GM18868 (cell line): ENCODE data around the gene EGFR.

Experiments used
- ATAC-seq: cut with Tn5 transposase; IDR thresholded peaks from one replicate; pipeline ENCODE4 v1.9.1; 2021; ENCODE audit warnings: mild to moderate bottlenecking, moderate library complexity; ENCODE audit not compliant: unreplicated experiment

Gene EGFR

GRCh38 chr7:55006499-55006898 is 12.3 kb upstream of the EGFR start:
- ATAC-seq: no peak

- ATAC-seq: no peak
Measured at GRCh38 chr7:55013851-55014250, 5.0 kb upstream of the EGFR start.

GRCh38 chr7:55016061-55016745 is 2.6 kb upstream of the EGFR start:
- ATAC-seq: no peak

- no peak for ATAC-seq
Measured at GRCh38 chr7:55016746-55017090, 2.1 kb upstream of the EGFR start.

DNA sequence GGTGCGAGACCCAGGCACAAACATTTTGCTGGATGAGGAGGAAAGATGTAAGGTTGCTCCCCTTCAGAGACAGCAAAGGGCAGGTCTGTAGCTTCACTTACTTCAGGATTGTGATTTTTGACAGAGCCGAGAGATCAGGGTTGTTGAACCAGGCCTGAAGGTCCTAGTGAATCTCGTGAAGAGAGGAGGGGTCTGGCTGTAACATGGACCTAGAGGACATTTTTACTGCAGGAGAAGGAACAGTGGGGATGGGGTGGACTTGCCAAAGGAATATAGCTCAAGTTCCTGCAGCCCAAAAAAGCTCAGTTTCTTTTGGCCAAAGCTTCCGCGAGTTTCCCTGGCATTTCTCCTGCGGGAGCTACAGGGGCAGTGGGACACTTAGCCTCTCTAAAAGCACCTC is 976 bp upstream of the EGFR start:
- ATAC-seq: no peak

GRCh38 chr7:55019191-55019690 is 424 bp downstream of the EGFR start:
- ATAC-seq: peak; percentile 35

GRCh38 chr7:55019691-55020465 is 1.1 kb downstream of the EGFR start:
- no peak for ATAC-seq

DNA sequence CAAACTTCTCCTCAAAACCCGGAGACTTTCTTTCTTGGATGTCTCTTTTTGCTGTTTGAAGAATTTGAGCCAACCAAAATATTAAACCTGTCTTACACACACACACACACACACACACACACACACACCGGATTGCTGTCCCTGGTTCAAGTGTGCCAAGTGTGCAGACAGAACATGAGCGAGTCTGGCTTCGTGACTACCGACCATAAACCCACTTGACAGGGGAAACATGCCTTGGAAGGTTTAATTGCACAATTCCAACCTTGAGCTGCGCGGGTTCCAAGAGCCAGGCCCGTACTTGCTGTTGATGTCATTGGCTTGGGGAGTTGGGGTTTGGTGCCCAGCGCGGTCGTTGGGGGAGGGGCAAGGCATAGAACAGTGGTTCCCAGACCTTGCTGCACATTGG is 1.7 kb downstream of the EGFR start:
- no peak for ATAC-seq

- no peak for ATAC-seq
Measured at GRCh38 chr7:55021053-55021452, 2.2 kb downstream of the EGFR start.

DNA sequence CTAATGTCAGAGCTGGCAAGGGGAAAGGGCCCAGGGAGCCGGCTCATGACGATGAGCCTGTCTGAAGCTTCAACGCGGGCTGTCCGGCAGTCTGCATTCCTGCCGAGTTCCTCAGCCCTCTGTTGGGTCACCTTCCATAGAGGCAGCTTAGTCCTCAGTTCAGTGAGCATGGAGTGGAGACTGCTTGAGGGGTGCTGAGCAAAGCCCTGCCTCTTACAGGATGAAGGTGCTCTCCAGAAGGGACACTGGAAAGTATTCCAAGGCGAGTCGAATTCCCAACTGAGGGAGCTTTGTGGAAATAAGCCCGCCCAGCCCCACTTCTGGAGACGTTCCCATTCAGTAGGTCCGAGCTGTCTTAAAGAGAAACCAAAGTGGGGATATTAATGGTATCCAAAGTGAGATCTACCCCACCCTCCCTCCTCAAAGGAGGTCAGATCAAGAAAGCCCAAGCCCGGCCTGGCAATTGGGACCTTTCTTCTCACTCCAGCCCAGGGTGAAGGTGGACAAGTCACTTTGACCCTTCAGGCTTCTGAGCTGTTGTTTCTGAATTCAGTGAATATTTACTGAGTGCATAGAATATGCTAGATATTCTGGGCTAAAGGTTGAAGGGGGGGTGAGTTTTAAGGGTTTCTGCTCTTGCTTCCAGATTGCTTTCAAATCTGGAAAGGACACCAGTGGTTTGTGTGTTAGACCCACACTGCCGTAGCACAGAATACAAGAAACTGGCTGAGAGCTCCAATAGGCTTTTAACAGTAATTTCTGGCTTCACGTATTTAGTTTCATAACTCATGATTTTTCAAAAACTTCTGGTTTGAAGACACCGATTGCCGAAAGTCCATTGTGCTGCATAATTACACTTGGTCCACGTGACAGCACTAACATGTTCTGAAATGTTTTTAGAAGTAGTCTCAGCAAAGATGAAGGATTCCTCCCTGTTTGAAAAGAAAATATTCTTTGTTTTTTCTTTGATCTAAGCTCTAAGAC is 3.5 kb downstream of the EGFR start:
- ATAC-seq: no peak

GRCh38 chr7:55023841-55024505 is 5.2 kb downstream of the EGFR start:
- no peak for ATAC-seq

DNA sequence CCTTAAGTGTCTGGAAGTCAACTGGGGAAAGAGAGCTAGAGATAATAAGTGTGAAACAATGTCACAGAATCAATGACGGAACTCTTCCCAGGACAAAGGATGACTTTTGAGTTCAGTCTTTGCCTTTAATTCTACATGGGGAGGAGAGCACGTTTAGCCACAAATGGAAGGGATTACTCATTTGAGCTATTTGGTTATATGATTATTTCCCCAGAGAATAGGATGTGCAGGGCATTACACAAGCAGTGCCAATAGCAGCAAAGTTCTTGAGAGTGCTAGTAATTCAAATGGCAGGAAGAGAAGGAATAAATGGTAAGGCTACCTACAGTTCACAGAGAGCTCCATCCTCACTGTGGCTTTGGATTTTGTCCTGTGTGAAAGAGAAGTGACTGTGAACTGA is 6.0 kb downstream of the EGFR start:
- no peak for ATAC-seq

DNA sequence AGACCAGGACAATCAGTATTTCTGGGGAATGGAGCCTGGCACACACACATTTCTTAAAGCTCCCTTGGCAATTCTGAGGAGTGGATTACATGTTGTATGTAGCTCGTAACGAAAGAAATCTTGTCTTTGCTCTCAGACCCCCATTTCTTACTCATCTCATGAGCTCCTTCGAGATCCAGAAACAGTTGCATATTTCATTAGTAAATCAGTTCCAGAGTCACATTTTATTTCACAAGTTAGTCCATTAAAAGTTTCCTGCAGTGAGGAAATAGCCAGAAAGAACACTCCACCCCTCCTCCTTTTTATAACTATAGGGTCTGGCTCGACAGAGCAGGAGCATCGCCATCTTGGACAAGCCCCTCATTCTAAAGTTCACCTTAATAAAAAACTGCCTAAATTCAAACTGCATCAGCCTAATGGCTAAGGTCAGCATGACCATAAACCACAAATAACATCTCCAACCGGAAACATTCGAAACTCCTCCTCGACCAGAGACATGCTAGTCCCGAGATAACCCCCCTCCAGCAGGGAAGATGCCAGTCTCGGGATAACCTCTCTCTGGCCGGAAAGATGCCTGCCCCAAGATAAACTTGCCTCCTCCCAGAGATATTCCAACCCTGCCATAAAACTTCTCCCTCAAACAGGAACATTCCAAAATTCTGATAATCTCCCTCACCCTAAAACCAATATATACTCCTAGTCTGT is 7.4 kb downstream of the EGFR start:
- no peak for ATAC-seq

DNA sequence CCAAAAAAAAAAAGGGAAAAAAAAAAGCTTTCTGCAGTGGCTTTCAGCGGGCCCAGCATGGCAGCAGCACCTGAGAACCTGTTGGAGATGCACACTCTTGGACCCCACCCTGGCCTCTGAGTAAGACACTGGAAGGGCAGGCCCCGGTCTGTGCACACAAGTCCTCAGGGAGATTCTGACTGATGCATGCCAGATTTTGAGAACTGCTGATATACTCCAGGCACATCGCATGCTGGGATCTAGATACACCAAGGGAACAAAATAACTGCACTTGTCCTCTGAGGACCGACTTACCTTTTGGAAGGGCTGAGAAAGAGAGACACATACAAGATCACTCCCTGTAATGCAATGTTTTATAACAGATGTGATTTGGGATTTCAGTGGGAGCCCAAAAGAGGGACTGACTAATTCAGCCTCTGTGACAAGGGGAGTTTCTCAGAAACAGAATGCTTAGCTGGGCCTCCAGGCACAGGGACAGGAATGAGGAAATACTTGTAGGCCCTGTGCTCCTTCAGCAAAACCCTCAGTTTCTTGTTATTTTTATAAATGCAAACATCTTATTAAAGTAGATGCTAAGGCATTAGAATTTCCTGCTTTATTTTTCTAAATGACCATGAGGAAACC is 8.2 kb downstream of the EGFR start:
- no peak for ATAC-seq

DNA sequence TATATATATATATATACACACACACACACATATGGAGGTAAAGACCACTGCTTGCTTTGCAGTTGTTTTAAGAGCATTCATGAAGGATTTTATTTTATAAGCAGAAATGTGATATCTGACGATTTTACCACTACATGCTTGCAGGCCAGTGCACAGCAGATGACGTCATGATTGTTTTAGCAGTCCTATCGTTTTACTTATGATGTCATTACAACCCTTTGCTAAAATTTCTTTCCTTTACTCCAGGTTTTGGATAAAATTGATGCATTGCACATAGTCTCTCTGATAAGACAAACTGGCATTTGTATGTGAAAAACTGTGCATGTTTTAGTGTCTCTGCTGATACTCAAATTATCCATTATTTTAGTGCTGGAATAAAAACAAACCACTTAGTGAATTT is 9.2 kb downstream of the EGFR start:
- no peak for ATAC-seq

DNA sequence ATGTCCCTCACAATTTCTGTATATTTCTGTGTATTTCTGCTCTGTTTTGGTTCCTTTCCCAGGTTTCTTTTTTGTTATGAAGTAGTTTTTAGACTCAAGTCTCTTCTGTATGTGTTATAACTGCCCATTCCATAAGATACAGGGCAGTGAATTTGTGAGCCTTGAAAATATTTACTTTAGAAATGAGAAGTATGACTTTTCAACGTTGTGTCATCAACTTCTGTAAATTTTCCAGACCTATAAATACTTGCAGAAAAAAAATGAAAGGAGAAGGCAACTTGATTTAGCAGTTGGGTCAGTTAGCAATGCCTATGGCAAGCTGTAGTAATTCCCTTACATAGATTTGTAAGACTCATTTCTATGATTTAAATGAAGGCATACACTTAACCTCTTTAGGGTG is 11.5 kb downstream of the EGFR start:
- ATAC-seq: no peak

DNA sequence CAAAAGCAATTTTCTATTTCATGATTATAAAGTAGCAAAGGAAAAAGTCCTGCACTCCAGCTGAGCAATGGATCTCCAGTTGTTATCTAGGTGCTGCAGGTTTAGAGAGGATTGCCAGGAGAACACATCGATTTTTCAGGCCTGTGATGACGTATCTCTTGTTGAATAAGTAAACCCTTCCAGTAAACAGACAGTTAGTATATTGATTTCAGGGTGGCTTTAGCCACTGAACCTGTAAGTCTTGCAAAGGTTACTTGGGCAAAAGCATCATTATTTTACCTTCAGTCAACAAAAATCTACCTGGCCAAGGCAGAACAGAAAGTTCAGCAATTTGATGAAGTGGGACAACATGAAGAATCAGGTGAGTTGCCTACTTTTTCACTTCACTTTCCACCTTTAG is 12.3 kb downstream of the EGFR start:
- ATAC-seq: no peak

DNA sequence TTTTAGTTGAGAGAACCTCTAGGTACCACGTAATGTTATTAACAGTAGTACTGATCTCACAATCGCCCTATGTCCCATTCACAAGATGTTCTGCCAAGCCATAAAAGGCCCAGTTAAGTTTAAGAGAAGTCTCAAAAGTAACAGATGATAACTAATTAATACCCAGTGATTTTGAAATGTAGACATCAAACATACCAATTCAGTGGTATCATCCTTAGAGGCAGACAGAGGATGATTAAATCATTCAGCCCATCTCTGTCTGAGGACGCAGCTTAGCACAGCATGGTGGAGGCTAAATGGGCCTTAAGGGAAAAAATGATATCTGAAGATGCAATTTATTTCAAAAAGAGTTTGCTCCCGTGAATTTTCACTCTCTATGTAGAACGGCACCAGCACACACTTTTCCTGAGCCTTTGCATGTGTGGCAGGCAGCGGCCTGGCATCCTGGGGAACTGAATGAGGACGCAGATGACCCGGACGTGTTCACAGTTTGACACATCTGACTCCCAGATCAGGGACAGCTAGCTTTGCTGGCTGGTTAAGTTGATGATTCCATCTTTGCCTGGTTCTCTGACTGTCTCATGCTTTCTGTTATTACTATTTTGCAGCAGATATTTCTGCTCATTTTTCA is 13.4 kb downstream of the EGFR start:
- no peak for ATAC-seq

GRCh38 chr7:55033236-55033846 is 14.5 kb downstream of the EGFR start:
- ATAC-seq: no peak
